HCT116 (cell line): Measurements from ENCODE around the gene EGFL6. TPM values are rescaled to one million over a fixed set of nuclear protein-coding genes. Genes with fewer than 3 reads are reported as not detected.
"Not testable (repeated sequence)": the region's sequence is repeated elsewhere in the genome, so short reads cannot be mapped to it uniquely, and the experiment has no call there.

Source experiments
- ATAC-seq: fragments of 200-7000 bp; cut with Tn5 transposase; 2 replicates; pipeline ENCODE4 v1.9.1; 2020; ENCODE audit warnings: mild to moderate bottlenecking, moderate library complexity
- BruUV-seq: library from RNA; stranded (reverse); fragments of 400-500 nt; replicated peaks from 2 replicates; lab custom pipeline; 2021; lab: Mats Ljungman, UMichigan
- CTCF ChIA-PET: fragments of 300-600 bp; sonication (Branson Sonifier 250); formaldehyde crosslinking; loops from one replicate; lab custom pipeline; 2021; ENCODE audit warnings: antibody characterized with exemption; lab: Charles Lee
- POLR2A ChIA-PET: fragments of 300-600, 350-600 bp; sonication (Branson Sonifier 250); formaldehyde crosslinking; loops from one replicate; lab custom pipeline; 2021; ENCODE audit warnings: antibody characterized with exemption; lab: Charles Lee
- RAD21 ChIA-PET, 2 experiments: fragments of 300-600 bp; sonication (Branson Sonifier 250); formaldehyde crosslinking; loops; one replicate each; lab custom pipeline; 2023; ENCODE audit warnings: low total read pairs in 2 of 2; ENCODE audit not compliant: uncharacterized antibody in 2 of 2, unreplicated experiment in 2 of 2, low non-redundant PET in 1 of 2; lab: Charles Lee
- DNase-seq: peaks from one replicate; pipeline ENCODE4 v3.0.0-alpha.2; 2010; ENCODE audit warnings: low read depth, low spot score
- H2AFZ ChIP-seq: fragments of 200-600 bp; shearing (Covaris generic), sonication (generic); 2 replicates; pipeline ENCODE4 v1.6.1; 2017; ENCODE audit warnings: low read depth, mixed run types, mixed read lengths, antibody characterized with exemption, low read length; ENCODE audit not compliant: poor library complexity, severe bottlenecking
- H3K27ac ChIP-seq: 2 replicates; pipeline ENCODE4 v1.5.1; 2012; ENCODE audit warnings: low read depth, low read length
- H3K27me3 ChIP-seq: fragments of 200-600 bp; sonication (generic); 2 replicates; pipeline ENCODE4 v1.6.1; 2016; ENCODE audit warnings: mixed run types, low read length, mixed read lengths; ENCODE audit not compliant: insufficient read depth
- H3K36me3 ChIP-seq, 2 experiments: fragments of 200-500 bp in 1 of 2; fragments of 200-600 bp in 1 of 2; sonication (Bioruptor generic) in 1 of 2; sonication (generic) in 1 of 2; 2 replicates each; pipeline versions ENCODE4 v1.5.1 to v1.6.1; 2014 to 2016; ENCODE audit warnings: low read length in 2 of 2, inconsistent platforms in 1 of 2, mixed read lengths in 1 of 2, mixed run types in 1 of 2; ENCODE audit not compliant: insufficient read depth in 2 of 2, control insufficient read depth in 1 of 2
- H3K4me1 ChIP-seq, 2 experiments: fragments of 200-600 bp in 1 of 2; sonication (generic) in 1 of 2; 2 replicates each; pipeline versions ENCODE4 v1.5.1 to v1.6.1; 2012 to 2017; ENCODE audit warnings: low read length in 2 of 2, inconsistent platforms in 1 of 2, mild to moderate bottlenecking in 1 of 2, mixed read lengths in 1 of 2, mixed run types in 1 of 2, moderate library complexity in 1 of 2; ENCODE audit not compliant: insufficient read depth in 2 of 2, control insufficient read depth in 1 of 2
- H3K4me2 ChIP-seq: fragments of 200-600 bp; sonication (generic); 2 replicates; pipeline ENCODE4 v1.6.1; 2017; ENCODE audit warnings: mixed run types, low read length, mixed read lengths
- H3K4me3 ChIP-seq, 2 experiments: fragments of 200-600 bp in 1 of 2; sonication (generic) in 1 of 2; replicated peaks in 1 of 2; 2 replicates each; pipeline ENCODE4 v1.5.1; 2011 to 2016; ENCODE audit warnings: low read length in 2 of 2, control low read depth in 1 of 2, low read depth in 1 of 2, mild to moderate bottlenecking in 1 of 2, mixed read lengths in 1 of 2, mixed run types in 1 of 2
- H3K79me2 ChIP-seq: fragments of 200-600 bp; sonication (generic); 2 replicates; pipeline ENCODE4 v1.6.1; 2017; ENCODE audit warnings: mild to moderate bottlenecking, mixed run types, low read length, moderate library complexity, mixed read lengths; ENCODE audit not compliant: insufficient read depth
- H3K9ac ChIP-seq: fragments of 200-600 bp; sonication (generic); 2 replicates; pipeline ENCODE4 v1.6.1; 2016; ENCODE audit warnings: low read length, mixed read lengths
- H3K9me2 ChIP-seq: fragments of 200-600 bp; sonication (generic), shearing (Covaris generic); 2 replicates; pipeline ENCODE4 v1.6.1; 2017; ENCODE audit warnings: mixed run types, mild to moderate bottlenecking, moderate library complexity; ENCODE audit not compliant: insufficient read depth
- H3K9me3 ChIP-seq, 2 experiments: fragments of 200-500 bp in 1 of 2; fragments of 200-600 bp in 1 of 2; sonication (Bioruptor generic) in 1 of 2; sonication (generic) in 1 of 2; 2 replicates each; pipeline ENCODE4 v1.6.1; 2014 to 2017; ENCODE audit warnings: low read length in 2 of 2, mixed read lengths in 2 of 2, inconsistent platforms in 1 of 2, low read depth in 1 of 2, mild to moderate bottlenecking in 1 of 2, mixed run types in 1 of 2, moderate library complexity in 1 of 2; ENCODE audit not compliant: control insufficient read depth in 1 of 2, insufficient read depth in 1 of 2
- H4K20me1 ChIP-seq: fragments of 200-600 bp; sonication (generic), shearing (Covaris generic); 2 replicates; pipeline ENCODE4 v1.6.1; 2017; ENCODE audit warnings: mixed run types, mild to moderate bottlenecking, moderate library complexity; ENCODE audit not compliant: insufficient read depth
- CEBPB ChIP-seq: IDR thresholded peaks from 2 replicates; pipeline ENCODE4 v1.6.1; 2012; ENCODE audit warnings: low read depth
- REST ChIP-seq: IDR thresholded peaks from 2 replicates; pipeline ENCODE4 v1.6.1; 2012; ENCODE audit warnings: low read depth
- ZFX ChIP-seq: fragments of 450-650 bp; IDR thresholded peaks from 2 replicates; pipeline ENCODE4 v1.6.1; 2017
- ZNF274 ChIP-seq: fragments of 200-500 bp; sonication (Bioruptor generic); IDR thresholded peaks from 2 replicates; pipeline ENCODE4 v1.6.1; 2014; ENCODE audit warnings: mild to moderate bottlenecking, low read depth, low read length, inconsistent platforms
- intact Hi-C: fragments of 100-400 bp; cut with micrococcal nuclease; formaldehyde crosslinking; loops from 2 replicates; pipeline ENCODE4 v1.10.0; 2022
- total RNA-seq: library from RNA; stranded (reverse); gene quantifications from one replicate; pipeline ENCODE4 v1.2.1, GENCODE V29; 2021; ENCODE audit not compliant: unreplicated experiment

The EGFL6 gene
- total RNA-seq, 1 experiment from 2014 or later = not detected

- TF ChIP-seq REST (no peak), ZNF274 (no peak)
These were observed 103.6 kb downstream of the EGFL6 start (continued) for GRCh38 chrX:13673016-13673415.

GRCh38 chrX:13676885-13677284 is 107.5 kb downstream of the EGFL6 start:
- H3K9ac ChIP-seq = no peak overlapping the region
- no peak overlapping the region for H2AFZ ChIP-seq
- no peak for TF ChIP-seq CEBPB
- TF ChIP-seq ZFX = no peak
- intact Hi-C loops = no loop called here
- H3K36me3 ChIP-seq = no peaks in the 10 kb centered on the region
- H3K79me2 ChIP-seq = no peaks in the 10 kb centered on the region
- no peaks in the 10 kb centered on the region for H3K4me1 ChIP-seq
- H3K27ac ChIP-seq = no peak overlapping the region
- ATAC-seq = no peak
- no peaks in the 10 kb centered on the region for H3K9me2 ChIP-seq
- no peak for DNase-seq
- H3K9me3 ChIP-seq = no peaks in the 10 kb centered on the region
- no peaks in the 10 kb centered on the region for H3K27me3 ChIP-seq
- no peaks in the 10 kb centered on the region for H4K20me1 ChIP-seq
- H3K4me2 ChIP-seq = no peak overlapping the region
- ChIA-PET RAD21 (no interaction called here), POLR2A (no interaction called here), CTCF (no interaction called here)
- H3K4me3 ChIP-seq = no peak overlapping the region
- no TSS peak for BruUV-seq

- not testable (repeated sequence) for ATAC-seq, H3K4me3 ChIP-seq
These were observed 110.3 kb downstream of the EGFL6 start for GRCh38 chrX:13679700-13680099.

More at GRCh38 chrX:13679700-13680099, 110.3 kb downstream of the EGFL6 start:
- H3K9ac ChIP-seq, H2AFZ ChIP-seq, H3K4me1 ChIP-seq, intact Hi-C loops, H3K79me2 ChIP-seq, H3K27ac ChIP-seq, H3K27me3 ChIP-seq, POLR2A ChIA-PET, DNase-seq, H3K4me2 ChIP-seq, H3K36me3 ChIP-seq, CTCF ChIA-PET, BruUV-seq, H3K9me2 ChIP-seq, RAD21 ChIA-PET, H4K20me1 ChIP-seq, H3K9me3 ChIP-seq: not testable (repeated sequence)
